ENCODE measurements around the gene ESF1.
A peak's percentile ranks its signal among the peaks of the same experiment; 100 is the strongest.

Gene ESF1

DNA sequence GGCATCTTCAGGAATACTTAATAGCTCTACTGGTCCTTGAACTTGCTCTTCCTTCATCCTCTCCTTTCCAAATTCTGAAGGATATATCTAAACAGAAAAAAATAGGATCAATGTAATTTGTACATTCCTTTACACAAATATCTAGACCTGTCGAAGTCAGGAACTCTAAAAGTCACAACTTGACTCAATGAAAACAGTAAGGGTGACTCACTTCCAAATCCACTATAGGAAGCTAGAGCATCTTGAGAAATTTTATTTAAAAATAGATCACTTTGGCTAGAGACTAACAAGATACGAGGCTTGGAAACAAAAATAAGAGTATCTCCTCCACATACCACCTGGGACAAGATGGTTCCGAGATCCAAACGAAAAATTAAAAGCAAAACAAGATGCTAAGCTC lies 12.2 kb downstream of the ESF1 start:
- H3K27me3 ChIP-seq (ENCODE audit: control insufficient read depth in 1 of 2, insufficient read depth in 1 of 2, low read length in 2 of 2), result no peaks in the 10 kb centered on the region
- no peak overlapping the region for H3K18ac ChIP-seq (ENCODE audit: low read depth in 1 of 2, low read length in 2 of 2)
- peaks cover 15 to 84% of the 10 kb centered on the region in 2 experiments for H3K36me3 ChIP-seq (ENCODE audit: control insufficient read depth in 1 of 2, insufficient read depth in 2 of 2, low read depth in 1 of 2, low read length in 2 of 2)
- H3K14ac ChIP-seq (ENCODE audit: low read length in 2 of 2), result no peak overlapping the region
- no peak overlapping the region for H2AK5ac ChIP-seq (ENCODE audit: low read length, severe bottlenecking)
- H3K4me3 ChIP-seq (ENCODE audit: insufficient read depth in 1 of 2, low read depth in 1 of 2, low read length in 2 of 2), result no peak overlapping the region
- H3K9ac ChIP-seq (ENCODE audit: low read length), result peak overlapping the region; percentile 32
- no peak overlapping the region for H3K4ac ChIP-seq (ENCODE audit: low read depth in 1 of 2, low read length in 2 of 2)
- no peak for DNase-seq
- H3K23ac ChIP-seq (ENCODE audit: low read length in 2 of 2), result no peak overlapping the region
- H4K91ac ChIP-seq (ENCODE audit: low read length), result no peak overlapping the region
- no peak overlapping the region for H4K8ac ChIP-seq (ENCODE audit: low read length)
- H3K27ac ChIP-seq (ENCODE audit: low read length, poor library complexity, severe bottlenecking), result no peak overlapping the region
- WGBS, result 83% methylated on average over 2 of the region's 4 CpGs
- H3K4me1 ChIP-seq (ENCODE audit: control insufficient read depth, insufficient read depth, low read depth, low read length), result no peaks in the 10 kb centered on the region
- H3K79me1 ChIP-seq (replicated peaks; ENCODE audit: low read length, poor library complexity, severe bottlenecking), result peaks cover 7% of the 10 kb centered on the region
- H3K9me3 ChIP-seq (ENCODE audit: control insufficient read depth, low read length), result no peaks in the 10 kb centered on the region
- H3K4me2 ChIP-seq (ENCODE audit: low read length, poor library complexity, severe bottlenecking), result no peak overlapping the region
- no peak overlapping the region for H2BK5ac ChIP-seq (ENCODE audit: low read depth, low read length, poor library complexity, severe bottlenecking)
- no peak overlapping the region for H2BK12ac ChIP-seq (ENCODE audit: low read length in 2 of 2)
- H2BK120ac ChIP-seq (ENCODE audit: low read depth, low read length), result no peak overlapping the region
- no peak overlapping the region for H2AFZ ChIP-seq (ENCODE audit: low read depth, low read length)
- no peak overlapping the region for H2BK15ac ChIP-seq (ENCODE audit: low read depth, poor library complexity, severe bottlenecking)

DNA sequence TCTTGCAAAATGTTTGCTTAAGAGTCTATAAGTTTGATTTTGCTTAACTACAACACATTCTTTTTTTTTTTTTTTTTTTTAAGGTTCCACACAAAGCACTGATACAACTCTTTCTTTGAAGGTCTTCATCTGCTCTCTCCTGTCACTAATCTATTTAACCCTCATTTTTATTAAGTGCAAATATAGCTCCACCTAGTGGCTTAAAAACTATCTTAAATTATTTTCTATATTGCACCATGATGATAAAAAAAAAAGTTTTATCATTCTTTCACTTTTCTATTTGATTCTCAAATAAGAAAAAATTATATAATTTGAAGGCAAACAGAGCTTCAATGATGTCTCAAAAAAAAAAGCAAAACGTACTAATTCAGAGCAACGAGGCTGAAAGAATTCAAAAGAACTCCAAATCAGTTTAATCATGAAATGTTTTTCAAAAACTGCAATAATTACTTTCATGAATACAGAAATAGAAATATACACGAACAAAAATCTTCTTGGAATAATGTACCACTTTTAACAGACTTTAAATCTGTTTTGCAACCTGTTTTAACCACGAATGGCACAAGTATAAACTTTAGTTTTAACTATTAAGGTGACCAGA lies 12.8 kb downstream of the ESF1 start:
- peaks cover 7% of the 10 kb centered on the region for H3K79me1 ChIP-seq (replicated peaks; ENCODE audit: low read length, poor library complexity, severe bottlenecking)
- no peak overlapping the region for H2BK12ac ChIP-seq (ENCODE audit: low read length in 2 of 2)
- no CpG with 5 or more reads among the region's 4 CpGs for WGBS
- H3K4me2 ChIP-seq (ENCODE audit: low read length, poor library complexity, severe bottlenecking), result no peak overlapping the region
- H3K18ac ChIP-seq (ENCODE audit: low read depth in 1 of 2, low read length in 2 of 2), result no peak overlapping the region
- H4K8ac ChIP-seq (ENCODE audit: low read length), result no peak overlapping the region
- no peak overlapping the region for H2AFZ ChIP-seq (ENCODE audit: low read depth, low read length)
- peaks cover 19 to 84% of the 10 kb centered on the region in 2 experiments for H3K36me3 ChIP-seq (ENCODE audit: control insufficient read depth in 1 of 2, insufficient read depth in 2 of 2, low read depth in 1 of 2, low read length in 2 of 2)
- H3K4me3 ChIP-seq (ENCODE audit: insufficient read depth in 1 of 2, low read depth in 1 of 2, low read length in 2 of 2), result no peak overlapping the region
- H2BK5ac ChIP-seq (ENCODE audit: low read depth, low read length, poor library complexity, severe bottlenecking), result no peak overlapping the region
- H3K4me1 ChIP-seq (ENCODE audit: control insufficient read depth, insufficient read depth, low read depth, low read length), result no peaks in the 10 kb centered on the region
- no peak overlapping the region for H3K23ac ChIP-seq (ENCODE audit: low read length in 2 of 2)
- no peak overlapping the region for H2AK5ac ChIP-seq (ENCODE audit: low read length, severe bottlenecking)
- no peak overlapping the region for H2BK120ac ChIP-seq (ENCODE audit: low read depth, low read length)
- H2BK15ac ChIP-seq (ENCODE audit: low read depth, poor library complexity, severe bottlenecking), result no peak overlapping the region
- H3K9ac ChIP-seq (ENCODE audit: low read length), result peak overlapping the region; percentile 32
- H3K27me3 ChIP-seq (ENCODE audit: control insufficient read depth in 1 of 2, insufficient read depth in 1 of 2, low read length in 2 of 2), result no peaks in the 10 kb centered on the region
- no peak overlapping the region for H3K27ac ChIP-seq (ENCODE audit: low read length, poor library complexity, severe bottlenecking)
- H3K14ac ChIP-seq (ENCODE audit: low read length in 2 of 2), result no peak overlapping the region
- DNase-seq, result peak; percentile 42
- H4K91ac ChIP-seq (ENCODE audit: low read length), result no peak overlapping the region
- peaks cover under 1% of the 10 kb centered on the region for H3K9me3 ChIP-seq (ENCODE audit: control insufficient read depth, low read length)
- H3K4ac ChIP-seq (ENCODE audit: low read depth in 1 of 2, low read length in 2 of 2), result no peak overlapping the region

DNA sequence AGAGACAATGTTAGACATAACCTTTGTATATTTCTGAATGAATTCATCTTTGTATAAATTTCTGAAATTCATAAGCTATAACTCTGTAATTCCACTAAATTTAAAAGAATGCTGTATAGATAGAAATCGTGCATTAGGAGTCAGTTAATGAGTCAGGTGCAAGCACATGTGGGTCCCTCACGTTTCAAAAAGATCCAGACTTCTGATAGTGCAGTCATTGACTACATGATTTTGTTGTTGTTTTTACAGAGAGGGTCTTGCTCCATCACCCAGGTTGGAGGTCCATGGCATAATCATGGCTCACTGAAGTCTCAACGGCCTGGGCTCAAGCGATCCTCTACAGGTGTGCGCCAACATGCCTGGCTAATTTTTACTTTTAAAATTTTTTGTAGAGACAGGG lies 14.6 kb downstream of the ESF1 start:
- H3K14ac ChIP-seq (ENCODE audit: low read length in 2 of 2), result no peak overlapping the region
- no peak overlapping the region for H2BK5ac ChIP-seq (ENCODE audit: low read depth, low read length, poor library complexity, severe bottlenecking)
- no peak overlapping the region for H3K4me3 ChIP-seq (ENCODE audit: insufficient read depth in 1 of 2, low read depth in 1 of 2, low read length in 2 of 2)
- H3K9ac ChIP-seq (ENCODE audit: low read length), result no peak overlapping the region
- H3K27ac ChIP-seq (ENCODE audit: low read length, poor library complexity, severe bottlenecking), result no peak overlapping the region
- H3K4me2 ChIP-seq (ENCODE audit: low read length, poor library complexity, severe bottlenecking), result no peak overlapping the region
- no peak overlapping the region for H2BK120ac ChIP-seq (ENCODE audit: low read depth, low read length)
- no peak overlapping the region for H2AK5ac ChIP-seq (ENCODE audit: low read length, severe bottlenecking)
- no peak overlapping the region for H2BK15ac ChIP-seq (ENCODE audit: low read depth, poor library complexity, severe bottlenecking)
- H4K8ac ChIP-seq (ENCODE audit: low read length), result no peak overlapping the region
- H3K36me3 ChIP-seq (ENCODE audit: control insufficient read depth in 1 of 2, insufficient read depth in 2 of 2, low read depth in 1 of 2, low read length in 2 of 2), result peaks cover 19 to 84% of the 10 kb centered on the region in 2 experiments
- no peak overlapping the region for H3K18ac ChIP-seq (ENCODE audit: low read depth in 1 of 2, low read length in 2 of 2)
- H4K91ac ChIP-seq (ENCODE audit: low read length), result no peak overlapping the region
- H2BK12ac ChIP-seq (ENCODE audit: low read length in 2 of 2), result no peak overlapping the region
- no peaks in the 10 kb centered on the region for H3K4me1 ChIP-seq (ENCODE audit: control insufficient read depth, insufficient read depth, low read depth, low read length)
- no peak overlapping the region for H2AFZ ChIP-seq (ENCODE audit: low read depth, low read length)
- no peak overlapping the region for H3K4ac ChIP-seq (ENCODE audit: low read depth in 1 of 2, low read length in 2 of 2)
- no peak overlapping the region for H3K23ac ChIP-seq (ENCODE audit: low read length in 2 of 2)
- H3K9me3 ChIP-seq (ENCODE audit: control insufficient read depth, low read length), result peaks cover 14% of the 10 kb centered on the region
- H3K79me1 ChIP-seq (replicated peaks; ENCODE audit: low read length, poor library complexity, severe bottlenecking), result peaks cover 6% of the 10 kb centered on the region
- H3K27me3 ChIP-seq (ENCODE audit: control insufficient read depth in 1 of 2, insufficient read depth in 1 of 2, low read length in 2 of 2), result no peaks in the 10 kb centered on the region
- no peak for DNase-seq
- 96% methylated on average over 5 of the region's 5 CpGs for WGBS

DNA sequence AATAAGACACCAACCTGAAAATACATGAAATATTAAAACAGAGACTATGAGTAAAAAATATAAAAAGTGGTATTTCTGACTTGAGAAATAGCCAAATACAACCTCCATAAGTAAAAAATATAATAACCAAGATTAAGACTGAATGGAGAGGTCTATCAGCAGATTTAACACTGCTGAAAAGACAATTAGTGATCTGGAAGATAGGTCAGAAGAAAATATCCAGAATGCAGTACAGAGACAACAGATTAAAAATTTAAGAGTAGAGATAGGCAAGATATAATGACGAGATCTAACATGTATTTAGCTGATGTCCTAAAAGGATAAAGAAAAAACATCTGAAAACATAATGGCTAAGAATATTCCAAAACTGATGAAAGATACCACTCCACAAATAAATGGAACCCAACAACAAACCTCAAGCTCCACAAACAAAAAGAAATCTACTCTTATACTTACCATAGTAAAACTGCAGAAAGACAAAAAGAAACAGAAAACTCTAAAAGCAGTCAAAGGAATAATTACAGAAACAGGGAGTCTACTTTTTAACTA lies 18.8 kb downstream of the ESF1 start:
- Histone ChIP-seq H3K27ac (ENCODE audit: low read length, poor library complexity, severe bottlenecking) (no peak overlapping the region), H3K9ac (ENCODE audit: low read length) (no peak overlapping the region), H4K91ac (ENCODE audit: low read length) (no peak overlapping the region), H2BK12ac (ENCODE audit: low read length in 2 of 2) (no peak overlapping the region), H2AK5ac (ENCODE audit: low read length, severe bottlenecking) (no peak overlapping the region), H3K27me3 (ENCODE audit: control insufficient read depth in 1 of 2, insufficient read depth in 1 of 2, low read length in 2 of 2) (no peaks in the 10 kb centered on the region), H3K18ac (ENCODE audit: low read depth in 1 of 2, low read length in 2 of 2) (no peak overlapping the region), H4K8ac (ENCODE audit: low read length) (no peak overlapping the region), H3K36me3 (ENCODE audit: control insufficient read depth in 1 of 2, insufficient read depth in 2 of 2, low read depth in 1 of 2, low read length in 2 of 2) (peaks cover 19 to 90% of the 10 kb centered on the region in 2 experiments), H3K4me1 (ENCODE audit: control insufficient read depth, insufficient read depth, low read depth, low read length) (no peaks in the 10 kb centered on the region), H2BK15ac (ENCODE audit: low read depth, poor library complexity, severe bottlenecking) (no peak overlapping the region), H3K79me1 (replicated peaks; ENCODE audit: low read length, poor library complexity, severe bottlenecking) (peaks cover 7% of the 10 kb centered on the region), H2BK5ac (ENCODE audit: low read depth, low read length, poor library complexity, severe bottlenecking) (no peak overlapping the region), H2AFZ (ENCODE audit: low read depth, low read length) (no peak overlapping the region), H3K4me2 (ENCODE audit: low read length, poor library complexity, severe bottlenecking) (no peak overlapping the region), H3K23ac (ENCODE audit: low read length in 2 of 2) (no peak overlapping the region), H3K4ac (ENCODE audit: low read depth in 1 of 2, low read length in 2 of 2) (no peak overlapping the region), H3K9me3 (ENCODE audit: control insufficient read depth, low read length) (peaks cover 14% of the 10 kb centered on the region), H2BK120ac (ENCODE audit: low read depth, low read length) (no peak overlapping the region), H3K14ac (ENCODE audit: low read length in 2 of 2) (no peak overlapping the region), H3K4me3 (ENCODE audit: insufficient read depth in 1 of 2, low read depth in 1 of 2, low read length in 2 of 2) (no peak overlapping the region)
- WGBS, result no CpG with 5 or more reads among the region's 1 CpG
- no peak for DNase-seq

Measured in mesenchymal stem cell (in vitro differentiated cells and primary cell).